Measurements from ENCODE around the gene TP73. TPM values are rescaled to one million over a fixed set of nuclear protein-coding genes. Genes with fewer than 3 reads are reported as not detected.

The TP73 gene
- total and polyA plus RNA-seq, 8 donors = 1.6 to 2.7 (median 2.0) TPM

DNA sequence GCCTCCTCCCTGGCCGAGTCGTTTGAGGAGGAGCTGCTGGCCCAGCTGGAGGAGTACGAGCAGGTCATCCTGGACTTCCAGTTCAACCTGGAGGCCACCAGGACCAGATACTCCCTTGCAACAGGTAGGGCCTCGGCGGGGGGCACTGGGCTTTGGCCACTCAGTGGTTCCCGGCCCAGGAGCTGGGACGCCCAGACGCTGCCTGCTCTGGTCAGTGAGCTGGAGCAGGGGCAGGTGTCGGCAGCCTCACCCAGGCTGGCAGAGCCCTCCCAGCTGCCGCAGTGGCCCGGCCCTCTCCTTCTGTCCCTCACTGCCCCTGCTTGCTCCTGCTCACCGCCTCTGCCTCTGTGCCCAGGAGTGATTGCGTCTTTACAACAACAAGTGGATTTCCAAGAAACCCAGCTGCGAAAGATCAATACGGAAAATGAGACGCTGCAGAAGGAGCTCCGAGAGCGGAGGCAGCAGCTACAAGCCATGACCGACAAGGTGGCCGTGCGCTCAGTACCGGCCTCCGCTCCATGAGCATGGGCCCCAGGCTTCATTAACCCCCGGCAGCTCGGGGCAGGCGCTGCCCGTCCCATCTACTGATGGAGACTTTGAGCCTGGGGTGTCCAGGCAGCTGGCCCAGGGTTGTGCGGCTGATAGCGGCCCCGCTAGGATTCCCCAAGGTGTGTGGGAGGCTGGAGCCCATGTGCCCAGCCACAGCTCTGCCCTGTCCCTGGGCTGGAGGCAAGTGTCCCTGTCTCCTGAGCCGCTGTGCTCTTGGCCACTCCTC, 111.2 kb downstream of the TP73 start:
- DNase-seq (peak in 1 of 4 donors; percentile 67), ATAC-seq (no peak)
- Histone ChIP-seq H3K27me3 (peaks cover 0 to 47% of the 10 kb centered on the region in 2 donors), H3K27ac (no peak overlapping the region), H3K4me3 (no peak overlapping the region), H3K36me3 (no peaks in the 10 kb centered on the region), H3K9me3 (no peaks in the 10 kb centered on the region), H3K4me1 (no peaks in the 10 kb centered on the region)
- intact Hi-C loops (cut with DNase I) = no loop called here
- TF ChIP-seq, protein P1, sequence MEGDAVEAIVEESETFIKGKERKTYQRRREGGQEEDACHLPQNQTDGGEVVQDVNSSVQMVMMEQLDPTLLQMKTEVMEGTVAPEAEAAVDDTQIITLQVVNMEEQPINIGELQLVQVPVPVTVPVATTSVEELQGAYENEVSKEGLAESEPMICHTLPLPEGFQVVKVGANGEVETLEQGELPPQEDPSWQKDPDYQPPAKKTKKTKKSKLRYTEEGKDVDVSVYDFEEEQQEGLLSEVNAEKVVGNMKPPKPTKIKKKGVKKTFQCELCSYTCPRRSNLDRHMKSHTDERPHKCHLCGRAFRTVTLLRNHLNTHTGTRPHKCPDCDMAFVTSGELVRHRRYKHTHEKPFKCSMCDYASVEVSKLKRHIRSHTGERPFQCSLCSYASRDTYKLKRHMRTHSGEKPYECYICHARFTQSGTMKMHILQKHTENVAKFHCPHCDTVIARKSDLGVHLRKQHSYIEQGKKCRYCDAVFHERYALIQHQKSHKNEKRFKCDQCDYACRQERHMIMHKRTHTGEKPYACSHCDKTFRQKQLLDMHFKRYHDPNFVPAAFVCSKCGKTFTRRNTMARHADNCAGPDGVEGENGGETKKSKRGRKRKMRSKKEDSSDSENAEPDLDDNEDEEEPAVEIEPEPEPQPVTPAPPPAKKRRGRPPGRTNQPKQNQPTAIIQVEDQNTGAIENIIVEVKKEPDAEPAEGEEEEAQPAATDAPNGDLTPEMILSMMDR (IDR thresholded peaks at IDR 0.05) = no peak

GRCh38 chr1:3767328-3767925, 115.1 kb downstream of the TP73 start:
- H3K27me3 ChIP-seq = peaks cover 0 to 56% of the 10 kb centered on the region in 2 donors
- DNase-seq = peak in 1 of 4 donors; percentile 55
- intact Hi-C loops (cut with DNase I) = no loop called here
- H3K9me3 ChIP-seq = no peaks in the 10 kb centered on the region
- no peak for ATAC-seq
- no peak overlapping the region for H3K4me3 ChIP-seq
- H3K4me1 ChIP-seq = peaks cover 4 to 9% of the 10 kb centered on the region in 2 donors
- no peak overlapping the region for H3K27ac ChIP-seq
- H3K36me3 ChIP-seq = no peaks in the 10 kb centered on the region
- TF ChIP-seq, protein P1 (IDR thresholded peaks at IDR 0.05) = no peak

DNA sequence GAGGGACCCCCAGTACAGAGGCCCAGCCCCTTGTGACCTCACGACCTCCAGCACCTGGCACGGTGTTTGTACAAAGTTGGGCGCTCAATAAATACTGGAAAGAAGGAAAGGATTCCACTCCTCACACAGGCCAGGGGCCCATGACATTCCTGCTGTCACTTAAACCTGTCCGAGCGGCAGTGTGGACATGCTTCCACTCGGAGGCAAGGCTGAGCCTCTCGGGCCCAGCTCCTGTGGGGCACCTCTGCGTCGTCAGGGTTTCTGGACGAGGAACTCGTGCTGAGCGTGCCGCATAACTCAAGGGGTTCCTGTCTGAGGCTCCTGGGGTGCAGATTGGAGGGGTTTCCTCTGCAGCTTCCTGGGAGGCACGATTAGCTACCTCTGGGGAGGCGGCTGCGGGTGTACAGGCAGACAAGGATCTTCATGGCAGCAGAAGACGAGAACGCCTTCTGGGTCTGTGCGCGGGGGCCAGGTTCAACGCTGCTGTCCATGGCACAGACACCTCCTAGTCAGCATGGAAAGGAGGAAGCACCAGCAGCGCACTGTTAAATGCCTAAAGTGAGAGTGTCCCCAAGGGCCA, 116.6 kb downstream of the TP73 start:
- Histone ChIP-seq H3K9me3 (no peaks in the 10 kb centered on the region), H3K36me3 (no peaks in the 10 kb centered on the region), H3K4me3 (no peak overlapping the region), H3K27ac (no peak overlapping the region), H3K4me1 (peaks cover 4 to 13% of the 10 kb centered on the region in 2 donors), H3K27me3 (peaks cover 0 to 54% of the 10 kb centered on the region in 2 donors)
- ATAC-seq = no peak
- DNase-seq = peak in 1 of 4 donors; percentile 55
- TF ChIP-seq, protein P1 (IDR thresholded peaks at IDR 0.05) = no peak
- intact Hi-C loops (cut with DNase I) = no loop called here

DNA sequence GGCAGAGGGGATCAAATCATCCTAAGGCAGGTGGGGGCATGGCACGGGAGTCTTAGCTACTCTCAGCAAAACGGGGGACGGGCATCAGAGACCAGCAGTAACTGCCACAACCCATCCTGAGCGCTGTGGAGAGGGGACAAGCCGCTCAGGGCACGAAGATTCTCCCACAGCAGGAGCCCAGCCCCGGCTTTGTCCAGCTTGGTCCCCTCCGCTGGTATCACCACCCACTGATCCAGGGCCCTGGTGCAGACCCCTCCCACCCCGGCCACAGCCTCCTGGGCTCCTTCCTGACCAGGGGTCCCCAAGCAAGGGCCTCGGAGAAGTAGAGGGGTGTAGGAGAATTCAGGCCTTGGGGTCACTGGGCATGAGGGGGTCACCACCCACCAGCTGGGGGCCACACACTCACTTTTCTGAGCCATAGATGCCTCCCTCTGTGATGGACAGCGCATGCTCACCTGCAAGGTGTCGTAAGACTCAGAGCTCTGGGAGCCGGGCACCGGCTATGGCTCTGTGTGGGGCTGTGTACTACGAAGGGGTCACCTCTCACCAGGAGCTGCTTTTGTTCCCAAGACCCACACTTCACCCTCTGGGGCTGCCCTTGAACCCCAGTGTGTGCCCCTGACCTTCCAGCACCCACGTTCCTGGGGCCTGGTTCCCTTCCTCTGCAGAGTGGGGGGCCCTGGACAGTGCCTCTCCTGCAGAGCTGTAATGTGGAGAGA, 117.9 kb downstream of the TP73 start:
- Histone ChIP-seq H3K27me3 (peaks cover 0 to 53% of the 10 kb centered on the region in 2 donors), H3K27ac (no peak overlapping the region), H3K36me3 (no peaks in the 10 kb centered on the region), H3K9me3 (no peaks in the 10 kb centered on the region), H3K4me3 (no peak overlapping the region), H3K4me1 (peaks cover 4 to 18% of the 10 kb centered on the region in 2 donors)
- TF ChIP-seq, protein P1 (IDR thresholded peaks at IDR 0.05) = no peak
- ATAC-seq = no peak
- intact Hi-C loops (cut with DNase I) = no loop called here
- peak in 1 of 4 donors; percentile 47 for DNase-seq
